CD4-positive, alpha-beta memory T cell (primary cell): Measurements from ENCODE around the gene TARBP2. TPM values are rescaled to one million over a fixed set of nuclear protein-coding genes. Genes with fewer than 3 reads are reported as not detected.

ENCODE experiments used
- CTCF ChIA-PET: fragments of 350-600 bp; sonication (Branson Sonifier 250); formaldehyde crosslinking; loops from one replicate; lab custom pipeline; 2021; ENCODE audit warnings: inconsistent platforms; ENCODE audit not compliant: partially characterized antibody; lab: Charles Lee
- POLR2A ChIA-PET: fragments of 350-600 bp; sonication (Branson Sonifier 250); formaldehyde crosslinking; loops from one replicate; lab custom pipeline; 2021; ENCODE audit not compliant: partially characterized antibody; lab: Charles Lee
- DNase-seq, 5 donors: peaks; one replicate each; pipeline versions ENCODE4 v3.0.0 to v3.0.0-alpha.2; 2020 to 2022; ENCODE audit warnings: mixed read lengths in 1 of 5
- H3K27ac ChIP-seq: one replicate; pipeline ENCODE4 v1.7.0; 2013; ENCODE audit warnings: low read depth, low read length
- H3K27me3 ChIP-seq: 2 replicates; pipeline ENCODE4 v1.7.0; 2013; ENCODE audit warnings: mild to moderate bottlenecking, low read length, moderate library complexity; ENCODE audit not compliant: insufficient read depth
- H3K36me3 ChIP-seq: 2 replicates; pipeline ENCODE4 v1.7.0; 2013; ENCODE audit warnings: mild to moderate bottlenecking, low read length, moderate library complexity; ENCODE audit not compliant: insufficient read depth
- H3K4me1 ChIP-seq: 2 replicates; pipeline ENCODE4 v1.7.0; 2013; ENCODE audit warnings: mild to moderate bottlenecking, low read length, moderate library complexity; ENCODE audit not compliant: insufficient read depth
- H3K4me3 ChIP-seq, 2 donors: one replicate each; pipeline ENCODE4 v1.7.0; 2013; ENCODE audit warnings: low read length in 2 of 2, mild to moderate bottlenecking in 1 of 2
- H3K9me3 ChIP-seq, 2 donors: one replicate each; pipeline ENCODE4 v1.7.0; 2013; ENCODE audit warnings: low read length in 2 of 2, control low read depth in 1 of 2; ENCODE audit not compliant: control insufficient read depth in 1 of 2
- H3K27ac Mint-ChIP-seq, 7 donors: one replicate each; pipeline ENCODE4 v1.8.0; 2020 to 2021; ENCODE audit warnings: mixed read lengths in 7 of 7, mild to moderate bottlenecking in 6 of 7, inconsistent platforms in 3 of 7, moderate library complexity in 3 of 7
- H3K27me3 Mint-ChIP-seq, 2 donors: one replicate each; pipeline ENCODE4 v1.8.0; 2020 to 2021; ENCODE audit warnings: mixed read lengths in 2 of 2
- H3K36me3 Mint-ChIP-seq, 2 donors: one replicate each; pipeline ENCODE4 v1.8.0; 2020 to 2021; ENCODE audit warnings: mixed read lengths in 2 of 2, inconsistent platforms in 1 of 2, mild to moderate bottlenecking in 1 of 2
- H3K4me1 Mint-ChIP-seq, 4 donors: one replicate each; pipeline ENCODE4 v1.8.0; 2020 to 2021; ENCODE audit warnings: mixed read lengths in 4 of 4, mild to moderate bottlenecking in 1 of 4
- H3K4me3 Mint-ChIP-seq, 8 donors: one replicate each; pipeline ENCODE4 v1.8.0; 2020 to 2021; ENCODE audit warnings: mixed read lengths in 8 of 8, mild to moderate bottlenecking in 7 of 8, moderate library complexity in 6 of 8, inconsistent platforms in 3 of 8
- H3K9me3 Mint-ChIP-seq, 8 donors: one replicate each; pipeline ENCODE4 v1.8.0; 2020 to 2021; ENCODE audit warnings: mixed read lengths in 8 of 8, mild to moderate bottlenecking in 5 of 8, inconsistent platforms in 3 of 8, moderate library complexity in 1 of 8
- intact Hi-C: fragments of 100-400 bp; cut with micrococcal nuclease; formaldehyde crosslinking; loops from one replicate; pipeline ENCODE4 v1.15.1; 2023
- polyA plus RNA-seq, 2 donors: library from polyadenylated mRNA; unstranded; fragments of 300-500 nt; fragmentation: Illumina TruSeq; gene quantifications; one replicate each; pipeline ENCODE4 v1.2.3, GENCODE V29; 2021
- total RNA-seq, 2 experiments: library from RNA; stranded (reverse); gene quantifications; one replicate each; pipeline ENCODE4 v1.2.3, GENCODE V29; 2021

The TARBP2 gene
- total and polyA plus RNA-seq, 4 experiments from 2014 or later: 24.5 to 37.0 (median 30.0) TPM

DNA sequence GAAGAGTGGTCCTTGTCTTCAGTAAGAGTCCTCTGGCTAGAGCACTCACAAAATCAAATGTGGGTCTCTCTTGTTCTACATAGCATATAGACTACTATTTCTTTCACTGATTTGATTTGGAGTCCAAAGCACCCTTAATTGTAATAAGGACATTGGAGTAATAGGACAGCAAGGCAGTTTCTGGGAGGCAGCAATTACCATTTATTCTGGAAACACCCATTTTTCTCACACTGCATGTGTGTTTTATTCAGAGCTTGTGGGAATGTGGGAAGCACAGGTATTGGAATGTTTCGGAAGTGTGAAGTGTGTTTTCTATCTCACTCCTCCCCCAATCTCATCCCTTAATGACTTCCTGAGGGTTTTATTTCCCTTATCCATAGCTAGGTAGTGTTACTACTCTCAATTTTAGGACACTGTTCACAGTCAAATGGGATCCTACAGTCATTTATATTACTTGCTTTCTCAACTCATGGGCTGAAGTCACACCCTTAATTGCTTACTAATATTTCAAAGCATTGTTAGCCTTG lies 29.0 kb upstream of the TARBP2 start:
- intact Hi-C loops: no loop called here
- no peaks in the 10 kb centered on the region for H3K27me3 ChIP-seq
- peaks cover 95% of the 10 kb centered on the region for H3K36me3 ChIP-seq
- no peaks in the 10 kb centered on the region for H3K9me3 ChIP-seq
- peaks cover 59 to 84% of the 10 kb centered on the region in 2 donors for H3K36me3 Mint-ChIP-seq
- H3K27me3 Mint-ChIP-seq: no peaks in the 10 kb centered on the region
- no peak overlapping the region for H3K27ac ChIP-seq
- no peaks in the 10 kb centered on the region for H3K9me3 Mint-ChIP-seq
- H3K4me3 ChIP-seq: no peak overlapping the region
- no peak overlapping the region for H3K4me3 Mint-ChIP-seq
- H3K27ac Mint-ChIP-seq: peak overlapping the region in 3 of 7 donors; percentile 74 to 80 (median 75)
- ChIA-PET POLR2A (interaction anchor here (1.1 to 7.6 kb wide), 4 partner anchors 10 to 28 kb away, joined by 3 to 67 read pairs (median 6); partner anchors contain the start of genes MAP3K12 and TARBP2), CTCF (interaction anchor here (1.9 to 7.2 kb wide), 2 partner anchors 21 to 37 kb away, joined by 6 to 74 read pairs; partner anchors contain the start of gene NPFF)
- DNase-seq: no peak
- H3K4me1 ChIP-seq: peaks cover 47% of the 10 kb centered on the region
- peaks cover 36 to 58% (median 40%) of the 10 kb centered on the region in 4 donors for H3K4me1 Mint-ChIP-seq

DNA sequence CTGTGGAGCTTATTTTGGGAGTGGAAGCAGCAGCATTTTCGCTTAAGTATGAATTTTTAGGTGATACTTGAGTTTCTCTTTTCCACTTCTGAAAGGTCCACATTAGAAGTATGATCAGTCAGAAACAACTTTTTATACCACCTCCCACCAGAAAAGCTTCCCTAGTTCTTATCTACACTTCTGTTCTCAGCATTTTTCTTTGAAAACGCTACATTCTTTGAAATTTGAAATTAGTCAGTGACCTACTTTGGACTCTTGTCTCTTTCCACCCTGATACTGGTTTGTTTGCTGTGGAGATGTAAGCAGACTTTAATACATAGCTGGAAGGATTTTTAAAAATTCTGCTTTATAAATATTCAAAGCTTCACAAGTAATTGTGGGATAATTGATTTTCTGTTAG lies 27.0 kb upstream of the TARBP2 start:
- Histone ChIP-seq H3K27me3 (no peaks in the 10 kb centered on the region), H3K36me3 (peaks cover 88% of the 10 kb centered on the region), H3K4me1 (peaks cover 48% of the 10 kb centered on the region), H3K9me3 (no peaks in the 10 kb centered on the region), H3K27ac (no peak overlapping the region), H3K4me3 (no peak overlapping the region)
- Mint-ChIP-seq H3K27me3 (no peaks in the 10 kb centered on the region), H3K36me3 (peaks cover 44 to 80% of the 10 kb centered on the region in 2 donors), H3K27ac (peak overlapping the region; percentile 68 to 92 (median 81)), H3K9me3 (no peaks in the 10 kb centered on the region), H3K4me1 (peaks cover 34 to 59% (median 40%) of the 10 kb centered on the region in 4 donors), H3K4me3 (peak overlapping the region in 5 of 8 donors; percentile 15 to 74 (median 28))
- DNase-seq: no peak
- CTCF ChIA-PET: interaction anchor here (1.2 to 7.2 kb wide), 8 partner anchors 8 to 122 kb away, joined by 3 to 74 read pairs (median 5); partner anchors contain the start of genes NPFF and TARBP2
- intact Hi-C loops: loop anchor here (2.0 kb wide), 1 partner anchor 15 kb away; no protein-coding TSS in a partner anchor
- POLR2A ChIA-PET: interaction anchor here (0.7 to 7.6 kb wide), 6 partner anchors 10 to 129 kb away, joined by 3 to 67 read pairs (median 9); partner anchors contain the start of genes MAP3K12 and TARBP2

DNA sequence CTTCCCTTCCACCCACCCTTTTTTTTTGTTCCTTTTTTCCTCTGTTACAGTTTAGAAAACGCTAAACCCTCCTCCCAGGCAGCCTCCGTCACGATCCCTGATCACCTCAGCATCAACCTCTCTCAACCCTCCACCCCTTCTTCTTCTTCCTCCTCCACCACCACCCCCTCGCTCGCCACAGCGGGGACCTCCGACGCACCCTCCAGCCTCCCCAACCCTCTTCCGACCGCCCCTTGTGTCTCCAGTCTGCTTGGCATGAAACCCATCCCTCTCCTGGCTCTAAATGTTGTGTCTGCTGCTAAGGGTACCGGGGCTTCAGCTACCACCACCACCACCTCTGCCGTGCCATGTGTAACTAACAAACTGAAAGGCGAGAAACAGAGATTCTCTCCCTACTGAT lies 26.3 kb upstream of the TARBP2 start:
- ChIA-PET CTCF (interaction anchor here (1.2 to 7.2 kb wide), 10 partner anchors 15 to 130 kb away, joined by 3 to 74 read pairs (median 6); partner anchors contain the start of genes NPFF and TARBP2), POLR2A (interaction anchor here (0.7 to 7.6 kb wide), 6 partner anchors 10 to 35 kb away, joined by 3 to 67 read pairs (median 9); partner anchors contain the start of genes MAP3K12 and TARBP2)
- H3K9me3 Mint-ChIP-seq: no peaks in the 10 kb centered on the region
- H3K36me3 Mint-ChIP-seq: peaks cover 46 to 85% of the 10 kb centered on the region in 2 donors
- H3K27me3 Mint-ChIP-seq: no peaks in the 10 kb centered on the region
- H3K4me1 Mint-ChIP-seq: peaks cover 36 to 59% (median 40%) of the 10 kb centered on the region in 4 donors
- H3K27ac Mint-ChIP-seq: peak overlapping the region; percentile 79 to 92 (median 84)
- H3K4me3 Mint-ChIP-seq: peak overlapping the region in 5 of 8 donors; percentile 25 to 74 (median 28)
- H3K4me3 ChIP-seq: no peak overlapping the region
- H3K9me3 ChIP-seq: no peaks in the 10 kb centered on the region
- H3K27me3 ChIP-seq: no peaks in the 10 kb centered on the region
- H3K4me1 ChIP-seq: peaks cover 48% of the 10 kb centered on the region
- H3K27ac ChIP-seq: peak overlapping the region; percentile 3
- peaks cover 88% of the 10 kb centered on the region for H3K36me3 ChIP-seq
- intact Hi-C loops: loop anchor here (2.0 kb wide), 1 partner anchor 16 kb away; no protein-coding TSS in a partner anchor
- peak in 1 of 5 donors; percentile 14 for DNase-seq

DNA sequence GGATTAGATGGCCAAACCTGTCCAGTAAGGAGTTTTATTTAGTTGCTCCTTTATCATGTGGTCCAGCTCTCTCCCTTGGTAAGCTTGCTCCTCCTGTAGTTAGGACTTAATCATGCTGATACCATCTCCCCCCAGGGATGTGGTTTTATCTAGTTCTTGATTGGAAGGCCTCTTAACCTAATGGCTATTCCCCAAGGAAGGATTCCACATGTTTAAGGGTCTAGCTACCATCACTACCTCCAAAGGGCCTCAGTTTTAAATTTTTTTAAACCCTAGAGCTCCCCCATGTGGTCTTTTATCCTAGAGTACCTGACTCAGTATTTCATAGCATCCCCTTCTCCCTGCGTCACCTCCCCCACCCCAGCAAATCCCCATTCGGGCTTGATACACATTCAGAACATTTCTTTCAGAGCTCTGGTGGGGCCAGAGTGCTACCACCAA lies 24.3 kb upstream of the TARBP2 start:
- Mint-ChIP-seq H3K9me3 (no peaks in the 10 kb centered on the region), H3K27ac (peak overlapping the region in 6 of 7 donors; percentile 2 to 82 (median 32)), H3K4me3 (no peak overlapping the region), H3K36me3 (peaks cover 38 to 92% of the 10 kb centered on the region in 2 donors), H3K27me3 (no peaks in the 10 kb centered on the region), H3K4me1 (peaks cover 31 to 50% (median 33%) of the 10 kb centered on the region in 4 donors)
- POLR2A ChIA-PET: interaction anchor here (0.5 to 7.6 kb wide), 9 partner anchors 8 to 125 kb away, joined by 3 to 67 read pairs (median 5); partner anchors contain the start of genes MAP3K12 and TARBP2
- Histone ChIP-seq H3K4me3 (no peak overlapping the region), H3K36me3 (peaks cover 85% of the 10 kb centered on the region), H3K4me1 (peaks cover 50% of the 10 kb centered on the region), H3K27ac (no peak overlapping the region), H3K27me3 (no peaks in the 10 kb centered on the region), H3K9me3 (no peaks in the 10 kb centered on the region)
- DNase-seq: peak in 1 of 5 donors; percentile 15
- CTCF ChIA-PET: interaction anchor here (0.7 to 7.2 kb wide), 11 partner anchors 8 to 153 kb away, joined by 3 to 74 read pairs (median 6); partner anchors contain the start of genes NPFF and TARBP2
- intact Hi-C loops: loop anchor here (2.0 kb wide), 1 partner anchor 32 kb away; no protein-coding TSS in a partner anchor

DNA sequence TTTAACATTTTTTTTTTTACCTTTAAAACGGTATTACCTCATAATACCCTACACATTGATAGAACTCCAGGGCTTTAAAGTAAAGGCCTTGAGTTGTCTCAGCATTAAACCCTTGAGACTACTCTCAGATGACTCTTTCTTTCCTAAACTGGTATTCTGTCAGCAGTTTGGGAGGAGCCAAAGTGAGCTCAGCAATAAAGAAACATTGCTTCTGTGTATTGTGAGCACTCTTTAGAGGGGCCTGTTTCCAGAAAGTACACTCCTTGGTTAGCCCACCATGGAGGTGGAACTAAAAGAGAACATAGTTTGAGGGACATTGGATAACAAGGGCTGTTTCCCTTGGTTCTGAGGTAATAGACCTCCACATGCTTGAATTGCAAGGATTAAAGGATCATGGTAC lies 22.2 kb upstream of the TARBP2 start:
- Histone ChIP-seq H3K27me3 (no peaks in the 10 kb centered on the region), H3K4me3 (no peak overlapping the region), H3K36me3 (peaks cover 82% of the 10 kb centered on the region), H3K27ac (no peak overlapping the region), H3K9me3 (no peaks in the 10 kb centered on the region), H3K4me1 (peaks cover 29% of the 10 kb centered on the region)
- intact Hi-C loops: no loop called here
- POLR2A ChIA-PET: interaction anchor here (2.2 to 7.6 kb wide), 2 partner anchors 21 to 26 kb away, joined by 5 to 67 read pairs; partner anchors contain the start of genes MAP3K12 and TARBP2
- CTCF ChIA-PET: interaction anchor here (1.0 to 5.0 kb wide), 4 partner anchors 12 to 127 kb away, joined by 3 to 33 read pairs (median 5); partner anchors contain the start of gene NPFF
- peaks cover 19 to 36% (median 21%) of the 10 kb centered on the region in 4 donors for H3K4me1 Mint-ChIP-seq
- H3K9me3 Mint-ChIP-seq: no peaks in the 10 kb centered on the region
- H3K36me3 Mint-ChIP-seq: peaks cover 46 to 87% of the 10 kb centered on the region in 2 donors
- DNase-seq: no peak
- H3K27me3 Mint-ChIP-seq: no peaks in the 10 kb centered on the region
- H3K27ac Mint-ChIP-seq: peak overlapping the region in 2 of 7 donors; percentile 48 to 54
- H3K4me3 Mint-ChIP-seq: no peak overlapping the region

DNA sequence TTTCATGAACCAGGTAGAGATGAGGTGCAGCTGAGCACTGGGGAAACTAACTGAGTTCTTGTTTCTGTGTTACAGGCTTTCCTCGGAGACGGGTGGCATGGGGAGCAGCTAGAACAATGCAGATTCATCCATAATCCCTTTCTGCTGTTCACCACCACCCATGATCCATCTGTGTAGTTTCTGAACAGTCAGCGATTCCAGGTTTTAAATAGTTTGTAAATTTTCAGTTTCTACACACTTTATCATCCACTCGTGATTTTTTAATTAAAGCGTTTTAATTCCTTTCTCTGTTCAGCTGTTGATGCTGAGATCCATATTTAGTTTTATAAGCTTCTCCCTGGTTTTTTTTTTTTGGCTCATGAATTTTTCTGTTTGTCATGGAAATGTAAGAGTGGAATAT lies 21.8 kb upstream of the TARBP2 start:
- Histone ChIP-seq H3K4me1 (peaks cover 24% of the 10 kb centered on the region), H3K36me3 (peaks cover 82% of the 10 kb centered on the region), H3K4me3 (no peak overlapping the region), H3K9me3 (no peaks in the 10 kb centered on the region), H3K27ac (no peak overlapping the region), H3K27me3 (no peaks in the 10 kb centered on the region)
- DNase-seq: no peak
- H3K36me3 Mint-ChIP-seq: peaks cover 45 to 87% of the 10 kb centered on the region in 2 donors
- peaks cover 15 to 31% (median 16%) of the 10 kb centered on the region in 4 donors for H3K4me1 Mint-ChIP-seq
- ChIA-PET POLR2A (interaction anchor here (7.6 kb wide), 1 partner anchor 20 kb away, joined by 67 read pairs; the partner anchor contains the start of genes MAP3K12 and TARBP2), CTCF (interaction anchor here (2.0 to 5.0 kb wide), 2 partner anchors 29 to 58 kb away, joined by 6 to 33 read pairs; partner anchors contain the start of gene NPFF)
- intact Hi-C loops: no loop called here
- H3K9me3 Mint-ChIP-seq: no peaks in the 10 kb centered on the region
- H3K27me3 Mint-ChIP-seq: no peaks in the 10 kb centered on the region
- H3K4me3 Mint-ChIP-seq: no peak overlapping the region
- H3K27ac Mint-ChIP-seq: peak overlapping the region in 1 of 7 donors; percentile 54
